HepG2 (cell line): ENCODE results near the gene HORMAD2. TPM values are rescaled to one million over a fixed set of nuclear protein-coding genes. Genes with fewer than 3 reads are reported as not detected.

Source experiments
- AGO1 ChIP-seq: fragments of 200-400 bp; formaldehyde crosslinking; IDR thresholded peaks from 2 replicates; pipeline ENCODE4 v1.6.1; 2017; ENCODE audit warnings: mild to moderate bottlenecking, low read depth, low read length, moderate library complexity; ENCODE audit not compliant: poor library complexity, severe bottlenecking
- ARID2 ChIP-seq: sonication (generic); formaldehyde crosslinking; IDR thresholded peaks from 2 replicates; pipeline ENCODE4 v1.8.1; 2022; ENCODE audit warnings: mild to moderate bottlenecking, missing genetic modification reagents, borderline replicate concordance
- ASH2L ChIP-seq: fragments of 300-600, 200-600 bp; sonication (generic); IDR thresholded peaks from 2 replicates; pipeline ENCODE4 v1.7.0; 2017; ENCODE audit warnings: low read depth, mild to moderate bottlenecking, moderate library complexity, mixed read lengths, low read length; ENCODE audit not compliant: insufficient read length
- DNMT1 ChIP-seq: sonication (generic); formaldehyde crosslinking; IDR thresholded peaks from 2 replicates; pipeline ENCODE4 v1.5.1; 2020; ENCODE audit warnings: mild to moderate bottlenecking, missing genetic modification reagents
- DR1 ChIP-seq: sonication (generic); formaldehyde crosslinking; IDR thresholded peaks from 2 replicates; pipeline ENCODE4 v1.8.0; 2021; ENCODE audit warnings: mild to moderate bottlenecking, missing genetic modification reagents, inconsistent platforms
- FOXJ3 ChIP-seq: sonication (generic); formaldehyde crosslinking; IDR thresholded peaks from 2 replicates; pipeline ENCODE4 v1.4.0; 2020; ENCODE audit warnings: missing genetic modification reagents, mild to moderate bottlenecking, borderline replicate concordance
- IRX3 ChIP-seq: sonication (generic); formaldehyde crosslinking; IDR thresholded peaks from 2 replicates; pipeline ENCODE4 v1.8.1; 2023; ENCODE audit warnings: mild to moderate bottlenecking, low read depth, missing genetic modification reagents, borderline replicate concordance
- PAWR ChIP-seq: sonication (generic); formaldehyde crosslinking; IDR thresholded peaks from 2 replicates; pipeline ENCODE4 v1.4.0; 2020; ENCODE audit warnings: missing genetic modification reagents, mild to moderate bottlenecking, borderline replicate concordance
- SMAD9 ChIP-seq: sonication (generic); formaldehyde crosslinking; IDR thresholded peaks from 2 replicates; pipeline ENCODE4 v1.5.1; 2020; ENCODE audit warnings: mild to moderate bottlenecking, missing genetic modification reagents
- SMARCE1 ChIP-seq: fragments of 450-650 bp; IDR thresholded peaks from 2 replicates; pipeline ENCODE4 v1.6.1; 2017; ENCODE audit warnings: borderline replicate concordance
- SP4 ChIP-seq: sonication (generic); formaldehyde crosslinking; IDR thresholded peaks from 2 replicates; pipeline ENCODE4 v1.8.1; 2023; ENCODE audit warnings: mild to moderate bottlenecking, missing genetic modification reagents
- TCF7 ChIP-seq: sonication (generic); IDR thresholded peaks from 2 replicates; pipeline ENCODE4 v1.6.1; 2016; ENCODE audit warnings: antibody characterized with exemption, low read depth
- U2AF2 ChIP-seq: fragments of 200-400 bp; formaldehyde crosslinking; IDR thresholded peaks from 2 replicates; pipeline ENCODE4 v1.6.1; 2017; ENCODE audit warnings: low read depth, mild to moderate bottlenecking, low read length
- YEATS2 ChIP-seq: sonication (generic); formaldehyde crosslinking; IDR thresholded peaks from 2 replicates; pipeline ENCODE4 v1.4.0; 2020; ENCODE audit warnings: missing genetic modification reagents, borderline replicate concordance
- ZBTB14 ChIP-seq: sonication (generic); formaldehyde crosslinking; IDR thresholded peaks from 2 replicates; pipeline ENCODE4 v1.4.0; 2020; ENCODE audit warnings: missing genetic modification reagents
- ZNF10 ChIP-seq: sonication (generic); formaldehyde crosslinking; IDR thresholded peaks from 2 replicates; pipeline ENCODE4 v1.4.0; 2020; ENCODE audit warnings: mild to moderate bottlenecking, low read depth, missing genetic modification reagents, borderline replicate concordance
- ZNF30 ChIP-seq: sonication (generic); formaldehyde crosslinking; IDR thresholded peaks from 2 replicates; pipeline ENCODE4 v1.5.0; 2020; ENCODE audit warnings: mild to moderate bottlenecking, missing genetic modification reagents
- ZNF572 ChIP-seq: sonication (generic); formaldehyde crosslinking; IDR thresholded peaks from 2 replicates; pipeline ENCODE4 v1.5.1; 2020; ENCODE audit warnings: mild to moderate bottlenecking, missing genetic modification reagents
- ZNF746 ChIP-seq: sonication (generic); formaldehyde crosslinking; IDR thresholded peaks from 2 replicates; pipeline ENCODE4 v1.8.0; 2022; ENCODE audit warnings: mild to moderate bottlenecking, missing genetic modification reagents
- ZNF766 ChIP-seq: sonication (generic); formaldehyde crosslinking; IDR thresholded peaks from 2 replicates; pipeline ENCODE4 v1.5.0; 2020; ENCODE audit warnings: missing genetic modification reagents, borderline replicate concordance
- polyA plus RNA-seq, 8 experiments: library from polyadenylated mRNA; depleted of rRNA in 3 of 8; stranded (reverse) in 7 of 8; unstranded in 1 of 8; fragments of >200 nt; fragmentation: Illumina TruSeq in 4 of 8; extraction: Trizol in 4 of 8; gene quantifications; 2 replicates each; pipeline versions ENCODE4 v1.2.1 to v1.2.3, GENCODE V29; 2011 to 2016; ENCODE audit warnings: low read depth in 4 of 8, missing spikeins in 1 of 8, mixed read lengths in 1 of 8; ENCODE audit not compliant: insufficient read depth in 1 of 8
- total RNA-seq, 5 experiments: library from RNA; depleted of rRNA; stranded (reverse); fragments of >200 nt; fragmentation: Illumina TruSeq; extraction: Trizol; gene quantifications; 2 replicates each; pipeline ENCODE4 v1.2.3, GENCODE V29; 2016; ENCODE audit warnings: low read depth in 1 of 5
- TF ChIP-seq, protein P1 (sequence below): sonication (generic); formaldehyde crosslinking; IDR thresholded peaks from 2 replicates; pipeline ENCODE4 v1.5.1; 2020; ENCODE audit warnings: missing genetic modification reagents, mild to moderate bottlenecking, borderline replicate concordance
- TF ChIP-seq, protein P2 (sequence below): sonication (generic); formaldehyde crosslinking; IDR thresholded peaks from 2 replicates; pipeline ENCODE4; 2020; ENCODE audit warnings: missing genetic modification reagents, mild to moderate bottlenecking, borderline replicate concordance
- TF ChIP-seq, protein P3 (sequence below): sonication (generic); formaldehyde crosslinking; IDR thresholded peaks from 2 replicates; pipeline ENCODE4 v1.4.0; 2020; ENCODE audit warnings: missing genetic modification reagents

Gene HORMAD2
- total and polyA plus RNA-seq, 2 of the 13 experiments (the other 11 are each of a cell fraction or from before 2014, with no cell fraction given): not detected

DNA sequence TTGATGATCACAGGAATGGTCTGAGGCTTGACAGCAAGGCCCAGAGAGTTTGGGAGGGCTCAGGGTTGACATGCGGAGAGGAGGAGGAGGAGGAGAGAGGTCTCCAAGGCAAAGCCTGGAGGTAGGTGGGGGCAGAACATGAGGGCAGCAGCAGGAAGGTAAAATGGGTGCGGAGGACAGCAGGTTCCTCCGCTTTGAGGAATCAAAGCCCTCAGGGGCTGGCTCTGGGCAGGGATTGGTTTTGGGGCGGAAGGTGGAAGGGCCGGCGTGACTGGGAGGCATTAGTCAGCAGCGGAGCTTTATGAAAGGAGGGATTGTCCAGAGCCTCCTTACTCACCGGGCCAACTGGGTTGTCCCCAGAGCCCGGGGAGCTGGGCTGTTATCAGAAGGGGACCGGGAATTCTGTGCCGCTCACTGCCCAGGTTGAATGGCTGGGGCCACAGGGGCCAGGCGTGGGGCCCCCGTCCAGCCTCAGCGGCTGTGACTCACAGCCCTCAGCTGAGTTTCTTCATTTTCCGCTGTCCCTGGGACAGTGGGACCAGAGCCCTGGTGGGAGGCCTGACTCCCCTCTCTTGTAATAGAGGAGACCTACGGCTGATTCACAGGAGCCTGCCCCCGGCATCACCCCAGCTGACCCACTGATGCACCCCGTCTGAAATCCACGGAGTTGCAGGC lies 130.1 kb downstream of the HORMAD2 start (continued):
- TF ChIP-seq ZNF766 (CRISPR knock-in tag) (no peak), ARID2 (CRISPR knock-in tag) (no peak), ZNF30 (no peak), ASH2L (no peak), TCF7 (peak; percentile 48; the same call in 1 of the 2 replicates), DNMT1 (CRISPR knock-in tag) (no peak), AGO1 (no peak), SMAD9 (CRISPR knock-in tag) (no peak), DR1 (CRISPR knock-in tag) (no peak), ZBTB14 (no peak), ZNF572 (CRISPR knock-in tag) (no peak), SMARCE1 (no peak), FOXJ3 (no peak), PAWR (CRISPR knock-in tag) (no peak), U2AF2 (no peak), SP4 (no peak), IRX3 (CRISPR knock-in tag) (no peak), YEATS2 (CRISPR knock-in tag) (peak; percentile 37; the same call in 1 of the 2 replicates), ZNF746 (CRISPR knock-in tag) (no peak), ZNF10 (CRISPR knock-in tag) (no peak)
- TF ChIP-seq, protein P1, sequence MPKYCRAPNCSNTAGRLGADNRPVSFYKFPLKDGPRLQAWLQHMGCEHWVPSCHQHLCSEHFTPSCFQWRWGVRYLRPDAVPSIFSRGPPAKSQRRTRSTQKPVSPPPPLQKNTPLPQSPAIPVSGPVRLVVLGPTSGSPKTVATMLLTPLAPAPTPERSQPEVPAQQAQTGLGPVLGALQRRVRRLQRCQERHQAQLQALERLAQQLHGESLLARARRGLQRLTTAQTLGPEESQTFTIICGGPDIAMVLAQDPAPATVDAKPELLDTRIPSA: no peak
- TF ChIP-seq, protein P2, sequence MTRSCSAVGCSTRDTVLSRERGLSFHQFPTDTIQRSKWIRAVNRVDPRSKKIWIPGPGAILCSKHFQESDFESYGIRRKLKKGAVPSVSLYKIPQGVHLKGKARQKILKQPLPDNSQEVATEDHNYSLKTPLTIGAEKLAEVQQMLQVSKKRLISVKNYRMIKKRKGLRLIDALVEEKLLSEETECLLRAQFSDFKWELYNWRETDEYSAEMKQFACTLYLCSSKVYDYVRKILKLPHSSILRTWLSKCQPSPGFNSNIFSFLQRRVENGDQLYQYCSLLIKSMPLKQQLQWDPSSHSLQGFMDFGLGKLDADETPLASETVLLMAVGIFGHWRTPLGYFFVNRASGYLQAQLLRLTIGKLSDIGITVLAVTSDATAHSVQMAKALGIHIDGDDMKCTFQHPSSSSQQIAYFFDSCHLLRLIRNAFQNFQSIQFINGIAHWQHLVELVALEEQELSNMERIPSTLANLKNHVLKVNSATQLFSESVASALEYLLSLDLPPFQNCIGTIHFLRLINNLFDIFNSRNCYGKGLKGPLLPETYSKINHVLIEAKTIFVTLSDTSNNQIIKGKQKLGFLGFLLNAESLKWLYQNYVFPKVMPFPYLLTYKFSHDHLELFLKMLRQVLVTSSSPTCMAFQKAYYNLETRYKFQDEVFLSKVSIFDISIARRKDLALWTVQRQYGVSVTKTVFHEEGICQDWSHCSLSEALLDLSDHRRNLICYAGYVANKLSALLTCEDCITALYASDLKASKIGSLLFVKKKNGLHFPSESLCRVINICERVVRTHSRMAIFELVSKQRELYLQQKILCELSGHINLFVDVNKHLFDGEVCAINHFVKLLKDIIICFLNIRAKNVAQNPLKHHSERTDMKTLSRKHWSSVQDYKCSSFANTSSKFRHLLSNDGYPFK: no peak
- TF ChIP-seq, protein P3, sequence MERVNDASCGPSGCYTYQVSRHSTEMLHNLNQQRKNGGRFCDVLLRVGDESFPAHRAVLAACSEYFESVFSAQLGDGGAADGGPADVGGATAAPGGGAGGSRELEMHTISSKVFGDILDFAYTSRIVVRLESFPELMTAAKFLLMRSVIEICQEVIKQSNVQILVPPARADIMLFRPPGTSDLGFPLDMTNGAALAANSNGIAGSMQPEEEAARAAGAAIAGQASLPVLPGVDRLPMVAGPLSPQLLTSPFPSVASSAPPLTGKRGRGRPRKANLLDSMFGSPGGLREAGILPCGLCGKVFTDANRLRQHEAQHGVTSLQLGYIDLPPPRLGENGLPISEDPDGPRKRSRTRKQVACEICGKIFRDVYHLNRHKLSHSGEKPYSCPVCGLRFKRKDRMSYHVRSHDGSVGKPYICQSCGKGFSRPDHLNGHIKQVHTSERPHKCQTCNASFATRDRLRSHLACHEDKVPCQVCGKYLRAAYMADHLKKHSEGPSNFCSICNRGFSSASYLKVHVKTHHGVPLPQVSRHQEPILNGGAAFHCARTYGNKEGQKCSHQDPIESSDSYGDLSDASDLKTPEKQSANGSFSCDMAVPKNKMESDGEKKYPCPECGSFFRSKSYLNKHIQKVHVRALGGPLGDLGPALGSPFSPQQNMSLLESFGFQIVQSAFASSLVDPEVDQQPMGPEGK (CRISPR knock-in tag): peak; percentile 93
